T follicular helper cell (primary cell): ENCODE data around the gene PCSK5.
"Not testable (repeated sequence)": the region's sequence is repeated elsewhere in the genome, so short reads cannot be mapped to it uniquely, and the experiment has no call there.

ENCODE experiments used
- DNase-seq: peaks from one replicate; pipeline ENCODE4 v3.0.0-alpha.2; 2020; ENCODE audit warnings: low read depth

Gene PCSK5

DNA sequence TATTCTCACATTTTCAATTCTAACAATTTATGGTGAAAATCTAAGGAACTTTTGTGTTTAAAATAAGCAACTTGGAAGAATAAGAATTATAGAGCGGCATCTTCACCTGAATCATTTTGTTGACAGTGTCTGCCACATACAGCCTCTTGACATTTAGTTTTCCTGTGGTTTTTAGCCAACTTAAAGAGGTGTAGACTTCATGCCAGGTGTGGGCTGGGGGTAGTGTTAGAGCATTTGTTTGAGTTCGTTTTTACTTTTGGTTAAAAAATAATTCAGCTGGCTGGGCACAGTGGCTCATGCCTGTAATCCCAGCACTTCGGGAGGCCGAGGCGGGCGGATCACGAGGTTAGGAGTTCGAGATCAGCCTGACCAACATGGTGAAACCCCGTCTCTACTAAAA, 72.8 kb downstream of the PCSK5 start:
- DNase-seq, result not testable (repeated sequence)

DNA sequence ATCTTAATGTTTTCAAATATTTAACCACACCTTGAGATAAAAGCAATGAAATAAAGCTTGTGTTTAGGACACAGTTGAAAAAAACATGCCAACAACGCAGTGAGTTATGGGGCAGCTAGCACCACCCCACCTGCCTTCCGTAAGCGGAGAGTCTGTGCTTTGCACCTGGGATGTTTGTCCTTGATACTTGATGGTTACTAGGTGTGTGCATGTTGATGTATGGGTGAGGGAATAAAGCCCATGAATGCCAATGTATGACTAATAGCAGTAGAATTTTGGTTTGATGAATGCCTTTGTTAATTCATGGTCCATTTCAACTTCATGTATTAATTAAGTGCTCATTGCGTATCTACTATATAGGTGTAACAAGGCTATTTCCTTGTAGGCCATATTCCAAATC, 74.0 kb downstream of the PCSK5 start:
- no peak for DNase-seq

DNA sequence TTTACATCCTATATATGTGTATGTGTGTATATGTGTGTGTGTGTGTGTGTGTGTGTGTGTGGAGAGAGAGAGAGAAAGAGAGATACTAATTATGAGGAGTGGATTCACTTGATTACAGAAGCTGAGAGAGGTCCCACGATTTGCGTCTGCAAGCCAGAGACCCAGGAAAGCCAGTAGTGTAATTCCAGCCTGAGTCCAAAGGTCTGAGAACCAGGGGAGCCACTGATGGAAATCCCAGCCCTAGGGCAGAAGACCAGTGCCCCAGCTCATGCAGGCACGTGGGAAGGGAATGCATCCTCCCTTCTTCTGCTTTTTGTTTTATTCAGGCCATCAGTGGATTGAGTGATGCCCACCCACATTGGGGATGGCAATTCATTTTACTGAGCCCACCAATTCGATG, 74.8 kb downstream of the PCSK5 start:
- DNase-seq, result no peak

DNA sequence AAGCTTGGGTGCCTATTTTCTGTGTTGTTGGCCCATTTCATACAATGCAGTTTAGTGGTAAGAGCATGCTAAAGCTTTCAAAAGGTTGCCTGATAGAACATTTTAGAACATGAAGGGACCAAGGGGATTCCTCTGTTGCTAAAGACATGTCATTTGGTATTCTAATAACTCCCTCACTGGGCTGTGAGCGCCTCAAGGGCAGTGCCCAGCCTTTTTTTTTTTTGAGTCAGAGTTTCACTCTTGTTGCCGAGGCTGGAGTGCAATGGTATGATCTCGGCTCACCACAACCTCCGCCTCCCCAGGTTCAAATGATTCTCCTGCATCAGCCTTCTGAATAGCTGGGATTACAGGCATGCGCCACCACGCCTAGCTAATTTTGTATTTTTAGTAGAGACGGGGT, 77.1 kb downstream of the PCSK5 start:
- DNase-seq, result no peak

DNA sequence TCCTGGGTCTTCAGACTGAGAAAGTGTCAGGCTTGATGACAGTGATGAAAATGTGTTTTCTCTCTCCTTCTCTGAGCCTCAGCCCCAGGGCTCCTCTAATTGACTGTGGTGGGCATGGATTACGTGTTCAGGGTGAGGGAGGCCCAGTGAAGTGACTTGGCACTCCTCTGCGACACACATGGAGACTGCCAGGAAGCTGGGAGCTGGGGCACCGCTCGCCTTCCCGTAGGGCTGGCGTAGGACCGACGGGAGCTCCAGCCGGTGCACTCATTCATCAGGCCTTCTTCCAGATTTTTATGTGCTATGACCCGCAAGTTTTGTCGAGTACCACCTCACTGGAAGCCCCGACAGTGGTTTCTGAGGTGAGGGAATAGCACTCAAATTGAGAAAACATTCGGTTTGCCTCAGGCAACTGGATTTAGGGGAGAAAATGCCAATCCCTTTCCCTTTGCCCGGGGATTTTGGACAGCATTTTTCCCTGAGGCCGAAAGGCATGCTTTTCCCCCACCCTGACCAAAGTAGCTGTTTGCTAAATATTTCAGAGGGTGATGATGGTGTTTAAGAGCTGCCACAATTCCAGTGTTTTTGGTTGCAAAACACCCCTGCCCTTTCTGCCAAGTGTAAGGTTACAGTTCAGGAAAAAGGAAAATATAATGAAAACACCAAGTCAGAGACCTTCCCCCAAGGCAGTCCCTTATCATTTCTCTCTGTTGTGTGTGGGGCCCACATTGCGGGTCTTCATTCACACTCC, 83.7 kb downstream of the PCSK5 start:
- no peak for DNase-seq

DNA sequence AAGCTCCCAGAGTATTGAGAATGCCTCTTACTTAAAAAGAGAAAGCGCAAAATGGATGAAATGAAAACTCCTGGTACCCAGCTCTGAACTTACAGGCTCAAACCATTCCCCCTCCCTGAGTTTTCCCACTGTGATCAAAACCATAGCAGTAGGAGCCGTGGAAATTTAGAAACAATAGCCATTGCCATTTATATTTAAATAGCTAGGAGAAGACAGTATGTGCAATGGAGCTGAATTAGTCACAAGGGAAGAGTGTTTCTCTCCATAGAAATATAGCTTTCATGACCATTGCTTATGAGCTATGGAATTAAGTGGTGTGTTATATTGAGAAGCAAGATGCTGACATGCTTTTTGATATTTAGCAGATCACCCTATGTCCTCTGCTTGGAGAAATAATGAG, 84.6 kb downstream of the PCSK5 start:
- no peak for DNase-seq

DNA sequence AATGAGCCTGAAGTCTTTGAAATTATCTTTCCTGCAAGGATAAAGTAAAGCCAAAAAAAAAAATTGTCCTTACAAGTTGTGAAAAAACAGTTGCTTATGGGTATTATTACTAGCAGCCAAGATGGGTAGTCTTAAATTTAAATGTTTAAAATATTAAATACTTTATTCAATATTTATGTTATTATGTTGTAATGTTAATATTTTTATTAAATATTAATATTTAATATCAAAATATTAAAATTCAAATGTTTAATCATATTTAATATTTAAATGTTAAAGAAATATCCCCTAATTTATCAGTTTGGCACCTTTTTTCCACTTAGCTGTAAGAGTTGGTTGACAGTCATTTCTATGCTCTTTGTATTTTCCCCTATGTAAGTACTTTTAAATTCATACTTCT, 86.1 kb downstream of the PCSK5 start:
- DNase-seq, result no peak

DNA sequence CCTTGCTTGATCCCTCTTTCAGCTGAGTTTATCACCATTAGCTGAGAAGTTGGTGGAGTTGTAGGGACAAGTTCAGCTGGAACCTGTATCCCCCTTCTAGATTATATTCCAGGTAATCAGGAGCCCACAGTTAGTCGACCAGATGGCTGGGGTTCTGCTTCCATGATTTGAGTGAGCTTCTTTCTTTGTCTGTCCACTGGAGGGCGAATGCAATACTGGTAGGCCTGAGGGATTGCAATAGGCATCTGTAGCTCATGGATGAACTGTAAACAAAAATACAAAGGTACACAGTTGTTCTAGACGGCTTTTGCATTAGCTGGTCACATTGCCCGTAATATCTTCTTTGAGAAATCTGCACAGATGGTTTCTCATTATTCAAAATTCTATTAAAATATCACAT, 88.9 kb downstream of the PCSK5 start:
- no peak for DNase-seq

DNA sequence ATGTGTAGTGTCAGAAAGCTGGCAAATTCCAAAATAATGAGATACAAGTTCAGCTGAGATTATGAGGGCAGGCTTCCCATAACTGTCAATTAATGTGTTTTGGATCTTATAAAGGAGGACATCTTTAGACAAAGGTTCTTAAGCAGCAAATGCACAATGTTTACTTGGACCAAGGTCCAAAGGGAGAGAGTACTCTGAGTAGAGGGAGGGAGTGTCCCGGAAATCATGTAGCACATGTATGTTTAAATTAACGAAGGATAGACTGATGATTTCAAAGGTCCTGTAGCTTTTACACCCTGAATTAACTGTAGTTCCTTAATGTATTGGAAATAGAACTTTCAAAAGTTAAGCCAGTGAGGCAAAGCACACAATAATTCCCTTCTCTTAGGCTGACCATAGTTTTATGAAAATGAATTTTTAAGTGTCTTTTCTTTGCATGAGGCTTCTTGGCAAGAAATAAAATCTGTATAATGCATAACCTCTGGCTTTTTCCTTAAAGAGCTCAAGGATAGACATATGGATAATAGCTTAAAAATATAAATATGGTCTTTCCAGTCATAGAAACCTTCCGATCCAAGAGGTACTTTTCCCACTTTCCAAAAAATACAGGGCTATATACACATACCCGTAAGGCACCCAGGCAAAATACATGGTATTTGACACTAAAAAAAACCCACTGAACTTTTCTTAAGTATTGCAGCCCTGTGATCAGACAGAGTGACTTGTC, 93.0 kb downstream of the PCSK5 start:
- no peak for DNase-seq

DNA sequence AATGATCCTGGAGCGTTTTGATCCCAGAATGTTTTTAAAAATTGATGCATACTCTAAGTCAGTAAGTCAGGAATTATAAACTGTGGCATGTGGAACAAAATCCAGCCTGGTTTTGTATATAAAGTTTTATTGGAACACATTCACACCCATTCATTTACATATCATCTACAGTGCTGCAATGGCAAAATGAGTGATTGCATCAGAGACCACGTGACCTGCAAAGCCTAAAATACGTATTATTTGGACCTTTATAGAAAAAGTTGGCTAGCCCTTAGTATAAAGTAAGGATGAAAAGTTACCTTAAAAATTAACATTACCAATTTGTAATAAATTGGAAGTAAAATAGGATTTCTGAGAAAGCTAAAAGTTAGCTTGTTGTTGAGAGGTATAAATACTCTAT, 95.0 kb downstream of the PCSK5 start:
- DNase-seq, result no peak

DNA sequence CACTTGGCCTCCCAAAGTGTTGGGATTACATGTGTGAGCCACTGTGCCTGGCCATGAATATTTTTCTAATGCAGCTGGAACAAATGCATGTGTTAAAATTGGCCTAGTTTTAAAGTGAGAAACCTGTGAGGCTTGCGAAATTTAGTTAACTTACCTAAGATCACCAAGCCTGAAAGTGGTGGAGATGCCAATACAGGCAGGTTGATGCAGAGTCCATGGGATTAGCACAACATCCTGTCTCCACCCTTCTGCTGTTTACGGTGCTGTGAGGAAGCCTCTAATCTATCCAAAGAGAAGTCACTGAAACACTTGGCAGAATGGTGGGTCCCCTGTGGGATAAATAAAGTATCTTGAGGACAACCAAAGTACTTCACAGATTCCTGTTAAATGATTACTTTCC, 98.2 kb downstream of the PCSK5 start:
- no peak for DNase-seq

DNA sequence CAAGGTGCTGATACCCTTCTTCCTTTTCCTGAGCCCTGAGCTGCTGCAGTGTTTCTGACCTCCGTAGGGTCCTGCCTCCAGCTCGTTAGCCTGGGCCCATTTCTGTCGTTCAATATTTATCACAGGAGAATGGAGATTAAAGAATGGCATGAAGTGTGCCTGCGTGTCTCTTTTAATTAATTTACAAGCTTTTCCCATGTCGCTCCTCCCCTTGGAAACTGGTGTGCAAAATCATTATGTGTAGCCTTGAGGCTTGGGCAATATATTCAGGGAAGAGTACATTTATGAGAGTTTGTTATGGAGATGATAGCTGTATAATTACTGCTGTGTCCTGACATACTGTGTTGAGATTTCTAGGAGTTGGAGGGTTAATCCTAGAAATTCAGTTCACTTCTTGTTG, 99.7 kb downstream of the PCSK5 start:
- DNase-seq, result no peak

DNA sequence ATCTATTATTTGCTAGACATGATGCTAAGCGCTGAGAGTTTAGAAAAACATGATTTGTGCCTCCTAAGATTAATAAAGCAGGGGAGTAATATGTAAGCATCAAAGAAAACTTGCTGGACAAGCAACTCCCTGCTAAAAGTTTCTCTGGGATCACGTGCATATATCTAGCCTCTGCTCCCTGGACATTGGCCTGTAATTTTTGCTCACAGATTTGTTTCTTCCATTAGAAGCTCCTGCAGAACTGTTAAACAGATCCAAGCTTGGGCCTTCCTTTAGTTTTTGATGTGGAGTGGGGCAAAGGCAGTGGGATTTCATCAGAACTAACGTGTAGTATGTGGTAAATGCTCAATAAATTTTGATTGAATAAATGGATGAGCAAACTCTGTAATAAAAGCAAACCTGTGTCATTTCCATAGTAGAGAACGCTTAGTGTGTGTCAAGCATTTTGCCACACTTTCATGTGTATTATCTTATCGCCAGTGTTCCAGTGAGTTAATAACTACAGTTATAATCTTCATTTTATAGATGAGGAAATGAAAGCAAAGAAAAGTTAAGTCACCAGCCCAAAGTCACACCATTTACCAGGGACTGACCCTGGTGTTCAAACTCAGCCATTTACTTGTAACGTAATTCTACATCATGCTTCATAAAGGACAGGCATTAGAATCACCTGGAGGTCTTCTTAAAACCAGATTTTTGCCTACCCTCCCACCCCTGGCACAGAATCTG, 100.3 kb downstream of the PCSK5 start:
- no peak for DNase-seq

DNA sequence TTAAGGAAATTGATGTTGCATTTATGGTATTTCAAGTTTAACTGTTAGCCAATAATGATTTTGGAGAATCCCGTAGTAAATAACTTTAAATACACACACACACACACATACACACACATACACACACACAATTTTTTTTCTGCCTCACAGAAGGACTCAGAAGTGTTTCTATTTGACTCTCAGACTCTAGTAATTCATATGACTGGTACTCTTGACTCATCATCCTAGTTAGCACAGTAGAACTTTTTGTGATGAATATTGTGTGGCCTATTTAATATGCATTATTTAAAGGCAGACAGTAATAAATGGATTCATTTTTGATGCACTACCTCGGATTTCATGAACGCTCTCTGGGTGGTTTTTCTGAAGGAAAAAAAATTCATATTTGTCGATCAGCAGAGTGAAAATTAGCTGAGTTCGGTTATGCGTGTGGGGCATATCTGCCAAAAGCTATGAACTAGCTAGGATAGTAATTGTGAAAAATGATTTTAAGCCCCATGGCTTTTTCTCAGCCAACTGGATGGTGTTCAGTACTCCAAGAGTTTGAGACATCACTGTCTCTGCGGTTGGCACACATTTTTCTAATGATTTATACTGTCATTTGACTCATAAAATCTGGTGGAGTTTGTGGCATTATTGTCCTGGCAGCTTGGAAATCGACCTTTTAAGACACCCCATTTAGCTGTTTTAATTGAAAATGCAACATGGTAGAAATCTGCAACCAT, 102.2 kb downstream of the PCSK5 start:
- no peak for DNase-seq

DNA sequence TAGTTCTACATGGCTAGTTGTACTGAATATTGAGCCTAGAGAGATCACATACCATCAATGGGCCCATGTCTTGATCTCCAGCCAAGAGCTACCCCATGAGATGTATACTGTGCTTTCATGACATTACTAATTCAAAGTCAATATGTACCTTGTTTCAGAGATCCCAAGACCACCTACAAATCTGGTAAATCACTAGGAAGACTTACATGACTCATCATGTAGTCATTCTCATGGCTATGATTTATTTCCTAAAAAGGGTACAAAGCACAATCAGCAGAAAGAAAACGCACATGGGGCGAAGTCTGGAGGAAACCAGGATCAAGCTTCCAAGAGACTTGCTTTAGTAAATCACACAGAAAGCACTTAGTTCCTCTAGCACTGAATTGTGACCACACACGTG, 103.0 kb downstream of the PCSK5 start:
- DNase-seq, result no peak

DNA sequence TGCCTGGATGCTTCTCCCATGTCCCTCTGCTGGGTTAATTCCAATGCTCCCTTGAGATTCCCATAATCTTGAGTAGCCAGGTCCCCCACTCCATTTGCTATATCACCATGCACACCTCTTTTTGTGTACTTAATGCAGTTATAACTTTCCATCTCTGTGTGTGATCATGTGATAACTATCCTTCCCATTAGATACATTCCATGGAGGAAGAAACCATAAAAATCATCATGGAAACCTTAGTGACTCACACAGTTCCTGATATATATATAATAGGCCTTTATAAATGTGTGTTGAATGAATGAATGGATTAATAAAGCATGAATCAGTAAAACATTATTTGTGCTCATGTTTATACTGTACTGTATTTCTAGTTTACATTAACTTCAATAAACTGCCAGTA, 104.6 kb downstream of the PCSK5 start:
- no peak for DNase-seq

DNA sequence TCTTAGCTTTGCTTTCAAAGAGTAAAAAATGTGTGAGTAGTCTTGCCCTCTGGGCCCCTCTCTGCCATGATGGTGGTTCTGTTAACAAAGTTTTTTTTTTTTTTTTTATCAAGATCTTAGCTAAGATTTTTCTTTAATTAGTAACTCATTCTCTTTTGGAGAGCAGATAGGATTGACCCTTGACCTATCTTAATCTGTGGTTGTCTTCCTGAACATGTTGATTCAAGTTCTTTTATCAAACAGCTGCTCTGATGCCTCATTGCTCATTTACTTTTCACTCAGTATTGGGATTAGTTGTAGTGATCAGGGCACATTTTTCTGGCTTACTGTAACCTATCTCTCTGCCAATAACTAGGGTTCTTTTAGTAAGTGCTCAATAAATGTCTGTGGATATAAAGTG, 106.3 kb downstream of the PCSK5 start:
- DNase-seq, result no peak

DNA sequence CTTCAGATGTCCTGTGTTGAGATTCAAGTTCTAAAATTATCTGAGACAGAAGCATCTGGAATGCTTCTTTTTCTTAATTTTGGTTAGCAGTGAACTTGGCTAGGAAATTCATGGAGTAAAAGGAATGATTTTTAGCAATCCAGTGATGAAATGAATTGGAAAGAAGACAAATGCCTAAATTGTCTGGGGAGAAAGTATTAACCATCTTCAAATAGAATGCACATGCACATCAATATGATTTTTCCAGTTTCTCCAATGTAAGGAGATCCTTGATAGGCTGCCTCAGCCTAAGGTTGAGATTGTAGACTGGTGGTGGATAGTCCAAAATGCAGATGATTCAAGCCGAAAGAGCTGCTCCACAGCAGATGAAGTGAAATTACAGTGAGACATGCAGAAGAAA, 106.7 kb downstream of the PCSK5 start:
- no peak for DNase-seq

DNA sequence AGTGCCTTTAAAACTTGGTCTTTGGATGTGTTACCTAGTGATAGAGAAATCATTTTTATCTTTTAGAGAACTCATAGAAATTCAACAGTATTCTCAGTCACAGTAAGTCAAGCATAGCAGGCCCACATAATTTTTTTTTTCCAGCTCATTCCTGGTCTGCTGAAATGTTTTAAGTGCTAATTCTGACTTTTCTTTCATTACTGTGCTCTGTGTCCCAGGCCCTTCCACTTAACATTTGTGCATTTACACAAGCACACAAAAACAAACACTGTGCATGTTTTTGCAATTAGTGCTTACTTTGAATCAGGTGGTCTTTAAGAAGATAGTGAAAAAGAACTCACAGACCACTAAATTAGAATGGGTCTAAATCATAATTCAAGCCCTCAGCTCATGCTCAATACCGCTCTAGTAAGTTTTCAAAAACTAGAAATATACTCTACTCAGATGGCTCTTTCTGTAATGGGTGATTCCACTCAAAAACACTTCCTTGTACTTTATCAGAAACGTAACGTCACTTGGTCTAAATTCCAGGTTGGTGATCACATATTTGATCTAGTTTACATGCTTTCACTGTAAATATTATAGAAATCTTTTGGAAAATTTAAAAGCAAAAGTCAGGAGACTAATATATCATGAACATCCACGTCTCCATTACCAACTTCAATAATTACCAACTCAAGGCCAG, 107.8 kb downstream of the PCSK5 start:
- no peak for DNase-seq

DNA sequence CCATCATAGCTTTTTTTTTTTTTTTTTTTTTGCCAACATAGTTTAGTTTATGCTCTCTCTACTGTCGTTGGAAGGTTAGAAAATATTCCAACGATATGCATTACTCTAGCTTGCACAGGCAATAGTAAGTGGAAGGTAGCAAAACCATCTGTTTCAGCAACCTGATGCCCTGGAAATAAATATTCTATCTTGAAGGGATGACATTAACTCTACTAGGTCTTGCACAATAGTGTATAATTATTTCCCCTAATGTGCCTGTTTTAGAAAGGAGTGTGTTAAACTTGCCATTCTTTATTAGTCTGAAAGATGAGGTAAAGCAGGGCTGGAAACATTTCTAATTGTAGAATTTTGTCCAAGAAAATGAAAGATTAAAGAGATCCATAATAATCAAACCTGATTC, 111.0 kb downstream of the PCSK5 start:
- no peak for DNase-seq

DNA sequence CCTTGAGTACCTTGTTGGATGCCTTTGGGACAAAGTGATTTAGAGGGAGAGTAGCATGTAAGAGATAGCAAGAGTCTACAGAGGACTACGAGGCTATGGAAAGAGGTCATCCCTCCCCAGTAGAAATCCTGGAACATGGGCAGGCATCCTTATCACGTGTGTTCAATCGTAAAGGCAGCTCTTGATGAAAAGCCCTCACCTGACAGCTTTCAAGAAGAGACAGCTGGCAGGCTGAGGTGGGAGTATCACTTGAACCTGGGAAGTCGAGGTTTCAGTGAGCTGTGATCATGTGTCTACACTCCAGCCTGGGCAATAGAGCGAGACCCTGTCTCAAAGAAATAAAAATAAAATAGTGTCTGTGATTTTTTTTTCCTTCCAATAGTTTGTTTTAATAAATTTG, 112.6 kb downstream of the PCSK5 start:
- no peak for DNase-seq

DNA sequence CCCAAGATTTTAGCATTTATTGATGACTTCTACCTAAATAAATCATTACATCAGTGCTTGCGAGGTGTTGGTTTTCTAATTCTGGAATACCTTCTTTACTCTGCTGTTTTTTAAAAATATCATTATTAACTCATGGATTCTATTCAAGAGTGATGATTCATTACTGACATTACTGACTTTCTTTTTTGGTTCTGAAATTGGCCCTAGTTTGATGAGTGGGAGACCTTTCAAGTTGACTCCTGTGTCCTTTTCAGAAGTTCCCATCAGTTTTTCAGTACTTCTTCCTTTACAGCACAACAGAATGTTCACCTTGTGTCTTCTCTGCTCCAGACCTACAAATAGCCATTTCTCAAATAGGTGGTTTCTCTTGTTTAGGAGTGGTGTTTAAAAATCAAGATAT, 114.1 kb downstream of the PCSK5 start:
- no peak for DNase-seq
